PFSK-1 (cell line): Measurements from ENCODE around the gene CNKSR1.

Experiments
- FOXP2 ChIP-seq: optimal IDR thresholded peaks from 2 replicates; pipeline ENCODE3; 2011; ENCODE audit warnings: borderline replicate concordance, control low read depth, inconsistent platforms; ENCODE audit not compliant: insufficient read depth; ENCODE audit errors: extremely low read length, extremely low read depth
- POLR2AphosphoS5 ChIP-seq: IDR thresholded peaks from 2 replicates; pipeline ENCODE4 v1.6.1; 2012; ENCODE audit warnings: low read depth, mild to moderate bottlenecking, control low read depth, low read length, moderate library complexity
- TAF1 ChIP-seq: IDR thresholded peaks from 2 replicates; pipeline ENCODE4 v1.6.1; 2012; ENCODE audit warnings: low read length, control low read depth, borderline replicate concordance; ENCODE audit not compliant: insufficient read depth

- no peak for TF ChIP-seq TAF1
- no peak for TF ChIP-seq POLR2AphosphoS5
- TF ChIP-seq FOXP2: no peak
Measured at GRCh38 chr1:26212726-26213125, 35.4 kb downstream of the CNKSR1 start.
